HL-60 (cell line): Measurements from ENCODE around the gene ABLIM1.
A peak's percentile ranks its signal among the peaks of the same experiment; 100 is the strongest.

ENCODE experiments used
- DNase-seq, 2 experiments: peaks; one replicate each; pipeline ENCODE4 v3.0.0-alpha.2; 2010 to 2020; ENCODE audit warnings: low read depth in 1 of 2, low spot score in 1 of 2
- H3K27ac ChIP-seq: fragments of 250-450 bp; sonication (Bioruptor Pico); replicated peaks from 2 replicates; pipeline ENCODE4 v1.5.1; 2020; ENCODE audit warnings: mild to moderate bottlenecking, moderate library complexity
- H3K27me3 ChIP-seq: fragments of 250-450 bp; sonication (Bioruptor Pico); 2 replicates; pipeline ENCODE4 v1.5.1; 2021; ENCODE audit warnings: mild to moderate bottlenecking, moderate library complexity; ENCODE audit not compliant: insufficient read depth, poor library complexity, severe bottlenecking
- H3K4me3 ChIP-seq: replicated peaks from 2 replicates; pipeline ENCODE4 v1.5.1; 2011; ENCODE audit warnings: mild to moderate bottlenecking, control low read depth, low read length; ENCODE audit not compliant: insufficient read depth
- GABPA ChIP-seq: IDR thresholded peaks from 2 replicates; pipeline ENCODE4 v1.6.1; 2012; ENCODE audit warnings: low read depth
- POLR2AphosphoS5 ChIP-seq: IDR thresholded peaks from 2 replicates; pipeline ENCODE4 v1.6.1; 2012; ENCODE audit warnings: low read depth
- SPI1 ChIP-seq: IDR thresholded peaks from 2 replicates; pipeline ENCODE4 v1.6.1; 2012; ENCODE audit warnings: low read depth, mild to moderate bottlenecking, borderline replicate concordance
- TF ChIP-seq, protein P1 (sequence below): IDR thresholded peaks from 2 replicates; pipeline ENCODE4 v1.6.1; 2012; ENCODE audit warnings: low read depth; ENCODE audit not compliant: insufficient replicate concordance
- TF ChIP-seq, protein P2 (sequence below): IDR thresholded peaks from one replicate; pipeline ENCODE4 v1.5.1; 2011; ENCODE audit warnings: low read length, control low read depth, inconsistent platforms; ENCODE audit not compliant: insufficient read depth

ABLIM1 gene

DNA sequence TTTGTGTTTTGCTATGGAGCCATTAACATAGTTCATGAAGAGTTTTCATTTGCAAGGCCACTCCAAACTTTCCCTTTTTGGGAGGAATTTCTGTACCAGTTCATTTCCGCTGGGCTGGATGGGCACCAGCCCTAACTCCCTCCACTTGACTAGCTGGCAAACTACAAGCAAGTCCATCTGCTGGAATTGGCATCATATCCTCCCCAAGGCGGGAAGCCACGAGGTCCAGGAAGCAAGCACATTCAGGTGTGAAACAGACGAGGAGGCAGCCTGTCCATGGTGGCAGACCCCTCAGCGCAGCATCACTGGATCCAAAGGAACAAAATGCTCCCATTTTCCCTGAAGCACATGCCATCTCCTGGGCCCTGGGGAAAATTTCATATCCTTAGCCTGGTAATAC, 125.8 kb downstream of the ABLIM1 start:
- DNase-seq, result no peak
- Histone ChIP-seq H3K4me3 (no peak overlapping the region), H3K27ac (no peak overlapping the region), H3K27me3 (no peaks in the 10 kb centered on the region)
- TF ChIP-seq, protein P1, sequence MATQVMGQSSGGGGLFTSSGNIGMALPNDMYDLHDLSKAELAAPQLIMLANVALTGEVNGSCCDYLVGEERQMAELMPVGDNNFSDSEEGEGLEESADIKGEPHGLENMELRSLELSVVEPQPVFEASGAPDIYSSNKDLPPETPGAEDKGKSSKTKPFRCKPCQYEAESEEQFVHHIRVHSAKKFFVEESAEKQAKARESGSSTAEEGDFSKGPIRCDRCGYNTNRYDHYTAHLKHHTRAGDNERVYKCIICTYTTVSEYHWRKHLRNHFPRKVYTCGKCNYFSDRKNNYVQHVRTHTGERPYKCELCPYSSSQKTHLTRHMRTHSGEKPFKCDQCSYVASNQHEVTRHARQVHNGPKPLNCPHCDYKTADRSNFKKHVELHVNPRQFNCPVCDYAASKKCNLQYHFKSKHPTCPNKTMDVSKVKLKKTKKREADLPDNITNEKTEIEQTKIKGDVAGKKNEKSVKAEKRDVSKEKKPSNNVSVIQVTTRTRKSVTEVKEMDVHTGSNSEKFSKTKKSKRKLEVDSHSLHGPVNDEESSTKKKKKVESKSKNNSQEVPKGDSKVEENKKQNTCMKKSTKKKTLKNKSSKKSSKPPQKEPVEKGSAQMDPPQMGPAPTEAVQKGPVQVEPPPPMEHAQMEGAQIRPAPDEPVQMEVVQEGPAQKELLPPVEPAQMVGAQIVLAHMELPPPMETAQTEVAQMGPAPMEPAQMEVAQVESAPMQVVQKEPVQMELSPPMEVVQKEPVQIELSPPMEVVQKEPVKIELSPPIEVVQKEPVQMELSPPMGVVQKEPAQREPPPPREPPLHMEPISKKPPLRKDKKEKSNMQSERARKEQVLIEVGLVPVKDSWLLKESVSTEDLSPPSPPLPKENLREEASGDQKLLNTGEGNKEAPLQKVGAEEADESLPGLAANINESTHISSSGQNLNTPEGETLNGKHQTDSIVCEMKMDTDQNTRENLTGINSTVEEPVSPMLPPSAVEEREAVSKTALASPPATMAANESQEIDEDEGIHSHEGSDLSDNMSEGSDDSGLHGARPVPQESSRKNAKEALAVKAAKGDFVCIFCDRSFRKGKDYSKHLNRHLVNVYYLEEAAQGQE, result no peak
- TF ChIP-seq, protein P2, sequence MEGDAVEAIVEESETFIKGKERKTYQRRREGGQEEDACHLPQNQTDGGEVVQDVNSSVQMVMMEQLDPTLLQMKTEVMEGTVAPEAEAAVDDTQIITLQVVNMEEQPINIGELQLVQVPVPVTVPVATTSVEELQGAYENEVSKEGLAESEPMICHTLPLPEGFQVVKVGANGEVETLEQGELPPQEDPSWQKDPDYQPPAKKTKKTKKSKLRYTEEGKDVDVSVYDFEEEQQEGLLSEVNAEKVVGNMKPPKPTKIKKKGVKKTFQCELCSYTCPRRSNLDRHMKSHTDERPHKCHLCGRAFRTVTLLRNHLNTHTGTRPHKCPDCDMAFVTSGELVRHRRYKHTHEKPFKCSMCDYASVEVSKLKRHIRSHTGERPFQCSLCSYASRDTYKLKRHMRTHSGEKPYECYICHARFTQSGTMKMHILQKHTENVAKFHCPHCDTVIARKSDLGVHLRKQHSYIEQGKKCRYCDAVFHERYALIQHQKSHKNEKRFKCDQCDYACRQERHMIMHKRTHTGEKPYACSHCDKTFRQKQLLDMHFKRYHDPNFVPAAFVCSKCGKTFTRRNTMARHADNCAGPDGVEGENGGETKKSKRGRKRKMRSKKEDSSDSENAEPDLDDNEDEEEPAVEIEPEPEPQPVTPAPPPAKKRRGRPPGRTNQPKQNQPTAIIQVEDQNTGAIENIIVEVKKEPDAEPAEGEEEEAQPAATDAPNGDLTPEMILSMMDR, result no peak
- no peak for TF ChIP-seq GABPA
- TF ChIP-seq SPI1, result no peak
- no peak for TF ChIP-seq POLR2AphosphoS5

DNA sequence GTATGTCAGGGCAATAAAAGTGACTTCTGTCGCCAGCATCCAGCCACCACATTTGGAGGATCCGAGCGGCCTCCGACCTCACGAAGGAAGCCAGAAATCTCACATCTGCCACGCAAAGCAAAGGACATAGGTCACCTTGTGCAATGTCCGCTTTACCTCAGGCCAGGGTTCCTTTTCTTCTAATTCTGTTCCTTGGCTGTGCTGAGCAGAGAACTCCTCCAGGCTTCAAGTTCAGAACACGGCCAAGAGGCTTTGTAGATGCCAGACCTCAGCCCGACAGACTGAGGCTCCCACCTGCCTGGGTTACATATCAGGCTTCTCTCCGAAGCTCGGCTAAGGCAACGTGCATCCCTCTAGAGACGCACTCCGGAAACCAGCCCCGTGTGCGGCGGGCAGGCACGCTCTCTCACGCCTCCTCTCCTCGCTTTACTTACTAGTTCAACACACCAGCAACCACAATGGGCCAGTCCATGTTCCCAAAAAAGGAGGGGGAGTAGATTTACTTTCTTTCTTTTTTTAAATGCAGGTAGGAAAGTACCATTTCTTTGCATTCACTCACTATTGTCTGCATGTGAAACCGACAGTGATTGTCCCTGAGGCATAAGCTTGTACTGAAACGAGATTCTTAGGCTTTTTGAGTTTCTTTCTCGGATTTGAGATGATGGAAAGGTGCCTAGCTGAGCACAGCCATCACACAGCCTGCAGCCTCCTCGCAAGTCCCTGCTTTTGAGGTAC, 131.4 kb downstream of the ABLIM1 start:
- Histone ChIP-seq H3K27me3 (no peaks in the 10 kb centered on the region), H3K4me3 (peak overlapping the region; percentile 14), H3K27ac (peak overlapping the region; percentile 67)
- DNase-seq, result peak; percentile 22 to 86
- TF ChIP-seq SPI1 (no peak), GABPA (0 out of 2 replicates have a peak, but pooled peaks have one; percentile 4), POLR2AphosphoS5 (peak; percentile 72)
- TF ChIP-seq, protein P2, result no peak
- TF ChIP-seq, protein P1, result no peak

DNA sequence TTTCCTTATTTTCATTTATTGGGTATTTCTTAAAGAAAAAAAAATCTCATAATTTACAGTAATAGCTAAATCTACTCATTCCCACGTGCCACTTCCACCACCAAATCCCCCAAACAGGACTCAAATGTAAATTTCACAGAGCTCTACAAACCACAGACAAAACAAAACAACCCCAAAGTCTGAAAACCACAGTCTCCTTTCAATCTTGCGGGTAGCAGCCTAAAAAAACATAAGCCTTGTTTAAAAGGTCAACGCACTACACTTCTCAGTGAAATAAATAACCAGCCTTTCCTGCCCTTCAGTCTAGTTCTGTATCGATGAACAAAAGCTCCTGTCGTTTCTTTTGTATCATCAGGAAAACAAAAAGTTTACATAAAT, 132.0 kb downstream of the ABLIM1 start:
- peak overlapping the region; percentile 14; the same call in 1 of the 2 replicates for H3K4me3 ChIP-seq

More for the DNA sequence above, 132.0 kb downstream of the ABLIM1 start:
- TF ChIP-seq, protein P2, result no peak
- TF ChIP-seq GABPA, result 0 out of 2 replicates have a peak, but pooled peaks have one; percentile 2
- no peak for DNase-seq
- H3K27ac ChIP-seq, result peak overlapping the region; percentile 67
- no peaks in the 10 kb centered on the region for H3K27me3 ChIP-seq
